Coronary artery (tissue), 2 donors: Measurements from ENCODE around the gene SFXN4.

Source experiments
- DNase-seq: peaks from one replicate; pipeline ENCODE4 v3.0.0-alpha.2; 2017; ENCODE audit warnings: low spot score
- H3K27ac ChIP-seq, 2 donors: fragments of 200-600 bp; sonication (generic); one replicate each; pipeline ENCODE4 v1.5.1; 2016 to 2019
- H3K4me3 ChIP-seq: fragments of 200-600 bp; sonication (generic); 2 replicates; pipeline ENCODE4 v1.5.1; 2016; ENCODE audit warnings: mild to moderate bottlenecking, moderate library complexity
- TF ChIP-seq, protein P1 (sequence below): fragments of 200-600 bp; sonication (generic); IDR thresholded peaks from one replicate; pipeline ENCODE4 v1.5.1; 2019; ENCODE audit warnings: antibody characterized with exemption

Gene SFXN4

DNA sequence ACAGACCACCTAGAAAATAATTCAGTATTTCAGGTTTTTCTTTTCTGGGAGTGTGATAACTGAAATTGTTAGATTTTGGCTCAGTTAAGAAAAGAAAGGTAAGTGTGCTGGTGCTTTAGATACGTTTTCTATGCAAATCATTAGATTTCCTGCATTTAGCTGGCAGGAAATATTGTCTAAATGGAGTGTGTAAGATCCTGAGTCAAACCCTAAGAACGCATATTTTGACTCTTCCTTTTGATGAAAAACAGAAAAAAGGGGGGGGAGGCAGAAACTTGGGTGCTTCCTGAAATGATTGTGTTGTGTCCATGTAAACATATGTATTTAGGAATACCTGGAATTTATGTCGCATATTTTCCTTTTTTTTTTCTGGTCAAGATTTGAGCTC is 43.0 kb upstream of the SFXN4 start:
- no peak for DNase-seq
- TF ChIP-seq, protein P1, sequence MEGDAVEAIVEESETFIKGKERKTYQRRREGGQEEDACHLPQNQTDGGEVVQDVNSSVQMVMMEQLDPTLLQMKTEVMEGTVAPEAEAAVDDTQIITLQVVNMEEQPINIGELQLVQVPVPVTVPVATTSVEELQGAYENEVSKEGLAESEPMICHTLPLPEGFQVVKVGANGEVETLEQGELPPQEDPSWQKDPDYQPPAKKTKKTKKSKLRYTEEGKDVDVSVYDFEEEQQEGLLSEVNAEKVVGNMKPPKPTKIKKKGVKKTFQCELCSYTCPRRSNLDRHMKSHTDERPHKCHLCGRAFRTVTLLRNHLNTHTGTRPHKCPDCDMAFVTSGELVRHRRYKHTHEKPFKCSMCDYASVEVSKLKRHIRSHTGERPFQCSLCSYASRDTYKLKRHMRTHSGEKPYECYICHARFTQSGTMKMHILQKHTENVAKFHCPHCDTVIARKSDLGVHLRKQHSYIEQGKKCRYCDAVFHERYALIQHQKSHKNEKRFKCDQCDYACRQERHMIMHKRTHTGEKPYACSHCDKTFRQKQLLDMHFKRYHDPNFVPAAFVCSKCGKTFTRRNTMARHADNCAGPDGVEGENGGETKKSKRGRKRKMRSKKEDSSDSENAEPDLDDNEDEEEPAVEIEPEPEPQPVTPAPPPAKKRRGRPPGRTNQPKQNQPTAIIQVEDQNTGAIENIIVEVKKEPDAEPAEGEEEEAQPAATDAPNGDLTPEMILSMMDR: no peak
- Histone ChIP-seq H3K4me3 (peak overlapping the region; percentile 94), H3K27ac (peak overlapping the region; percentile 91 to 93)

DNA sequence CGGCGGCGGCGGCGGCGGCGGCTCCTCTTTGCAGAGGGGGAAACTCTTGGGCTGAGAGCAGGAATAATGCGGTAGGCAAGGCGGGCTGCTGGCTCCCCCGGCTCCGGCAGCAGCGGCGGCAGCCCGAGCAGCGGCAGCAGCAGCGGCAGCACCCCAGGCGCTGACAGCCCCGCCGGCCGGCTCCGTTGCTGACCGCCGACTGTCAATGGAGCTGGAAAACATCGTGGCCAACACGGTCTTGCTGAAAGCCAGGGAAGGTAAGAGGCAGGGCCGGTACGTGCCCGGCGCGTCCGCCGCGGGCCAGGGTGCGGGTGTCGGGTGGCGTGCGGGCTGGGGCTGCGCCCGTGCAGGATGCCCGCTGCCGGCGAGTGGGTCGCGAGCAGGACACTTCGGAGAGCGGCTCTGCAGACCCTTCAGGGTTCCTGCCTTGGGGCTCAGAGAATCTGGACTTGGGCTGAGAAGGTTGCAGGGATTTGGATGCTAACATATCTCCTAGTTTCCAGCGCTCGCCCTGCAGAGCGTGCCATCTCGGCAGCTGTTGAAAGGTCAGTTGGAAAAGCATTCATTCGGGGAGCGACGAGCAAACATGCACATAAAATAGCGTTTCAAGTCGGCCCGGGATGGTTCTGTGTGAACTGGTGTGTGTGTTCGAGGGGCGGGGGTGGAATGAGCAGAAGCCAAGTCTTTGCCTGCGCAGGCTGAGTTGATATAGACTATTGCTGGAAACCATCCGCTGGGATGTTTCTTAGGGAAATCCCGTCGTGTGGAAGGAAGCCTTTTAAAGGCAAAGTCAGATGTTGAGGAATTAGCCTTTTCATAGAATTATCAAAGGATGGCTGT is 42.4 kb upstream of the SFXN4 start:
- TF ChIP-seq, protein P1: no peak
- Histone ChIP-seq H3K27ac (peak overlapping the region; percentile 91 to 93), H3K4me3 (peak overlapping the region; percentile 94)
- DNase-seq: peak; percentile 82

DNA sequence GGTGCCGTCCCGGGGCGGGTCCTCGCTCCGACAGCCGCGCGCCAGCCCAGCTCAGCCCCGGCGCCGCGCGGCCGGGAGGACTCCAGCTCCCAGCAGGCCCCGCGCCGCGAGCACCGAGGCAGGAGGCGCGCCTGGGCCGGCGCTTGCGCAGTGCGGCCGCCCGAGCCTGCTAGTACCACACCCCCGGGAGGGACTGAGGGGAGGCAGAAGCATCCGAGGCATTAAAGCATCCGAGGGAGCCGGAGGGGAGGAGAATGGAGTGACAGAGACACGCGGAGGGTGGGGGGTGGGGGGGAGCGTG is 41.8 kb upstream of the SFXN4 start, which contains the start of gene GRK5:
Gene GRK5, plus strand, starts transcription at position 206 of the 301 bp plus-strand sequence. CDS start 347 bp downstream, outside the sequence.
- H3K4me3 ChIP-seq: peak within 1 kb of the TSS; percentile 94
- peak within 1 kb of the TSS; percentile 93 to 95 for H3K27ac ChIP-seq
- TF ChIP-seq, protein P1: no peak
- peak; percentile 98 for DNase-seq

DNA sequence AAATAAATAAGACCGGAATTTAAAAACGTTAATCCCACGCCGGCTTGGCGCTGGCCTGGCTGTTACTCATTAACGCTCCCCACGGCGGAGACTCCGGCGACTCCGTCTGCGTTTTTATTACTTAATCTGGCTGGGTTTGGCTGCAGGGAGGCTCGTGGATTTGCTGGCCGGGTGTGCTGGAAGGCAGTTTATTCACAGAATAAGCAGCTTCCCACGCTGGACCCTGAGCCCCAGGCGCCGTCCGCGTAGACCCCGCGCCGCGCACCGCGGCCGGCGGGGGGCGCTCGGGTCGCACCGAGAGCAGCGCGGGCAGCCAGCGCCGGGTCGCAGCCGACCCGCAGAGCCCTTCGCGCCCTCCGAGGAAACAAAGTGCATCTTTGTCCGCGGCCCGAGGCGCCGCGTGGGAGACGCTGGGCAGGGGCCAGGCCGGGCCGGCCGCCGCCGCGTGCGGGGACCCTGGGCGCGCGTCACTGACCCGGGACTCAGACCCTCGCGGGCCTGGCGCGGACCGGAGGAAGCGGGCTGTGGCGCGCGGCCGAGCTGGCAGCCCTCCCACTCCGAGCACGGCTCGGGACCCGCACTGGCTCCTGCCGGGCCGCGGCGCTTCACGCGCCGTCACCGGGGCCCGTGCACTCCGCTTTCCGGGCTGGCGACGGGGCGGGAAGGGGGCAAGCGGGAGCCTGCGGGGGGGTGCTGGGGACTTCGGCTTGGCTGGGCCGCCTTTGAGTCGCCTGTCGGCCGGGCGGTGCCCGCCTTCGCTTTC is 41.3 kb upstream of the SFXN4 start:
- Histone ChIP-seq H3K4me3 (peak overlapping the region; percentile 94), H3K27ac (peak overlapping the region; percentile 93 to 95)
- TF ChIP-seq, protein P1: peak; percentile 78
- DNase-seq: peak; percentile 82

DNA sequence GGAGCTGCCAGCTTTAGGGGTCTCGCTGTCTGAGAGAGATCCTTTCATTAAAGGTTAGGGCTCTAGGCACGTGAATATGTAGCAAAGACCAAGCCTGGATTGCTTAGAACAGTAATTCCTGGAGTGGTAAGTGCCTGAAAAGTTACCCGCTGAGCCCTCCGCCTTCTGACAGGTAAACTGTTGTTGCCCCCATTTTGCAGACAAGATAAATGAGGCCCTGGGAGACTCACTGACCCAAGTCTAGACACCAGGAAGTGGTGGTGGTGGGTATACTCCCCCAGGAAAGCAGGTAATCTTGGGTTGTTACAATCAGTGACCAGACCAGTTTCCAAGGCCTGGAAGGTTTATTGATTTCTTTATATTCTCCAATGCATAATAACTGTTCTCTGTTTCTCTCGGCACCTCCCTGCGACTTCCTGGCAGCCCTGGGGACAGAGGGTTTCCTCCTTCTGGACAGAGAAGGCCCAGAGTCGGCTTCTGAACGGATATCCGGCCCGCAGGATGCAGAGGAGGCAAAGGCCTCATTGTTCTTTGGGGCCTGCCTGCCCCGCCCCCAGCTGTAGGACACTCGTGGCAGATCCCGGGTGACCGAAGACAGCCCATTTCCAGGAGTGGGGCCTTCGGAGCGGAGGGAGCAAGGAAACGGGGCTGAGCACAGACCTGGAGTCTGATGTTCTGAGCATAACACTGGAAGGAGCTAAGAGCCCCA is 40.5 kb upstream of the SFXN4 start:
- TF ChIP-seq, protein P1: no peak
- DNase-seq: no peak
- Histone ChIP-seq H3K27ac (peak overlapping the region; percentile 93 to 95), H3K4me3 (peak overlapping the region; percentile 94)

DNA sequence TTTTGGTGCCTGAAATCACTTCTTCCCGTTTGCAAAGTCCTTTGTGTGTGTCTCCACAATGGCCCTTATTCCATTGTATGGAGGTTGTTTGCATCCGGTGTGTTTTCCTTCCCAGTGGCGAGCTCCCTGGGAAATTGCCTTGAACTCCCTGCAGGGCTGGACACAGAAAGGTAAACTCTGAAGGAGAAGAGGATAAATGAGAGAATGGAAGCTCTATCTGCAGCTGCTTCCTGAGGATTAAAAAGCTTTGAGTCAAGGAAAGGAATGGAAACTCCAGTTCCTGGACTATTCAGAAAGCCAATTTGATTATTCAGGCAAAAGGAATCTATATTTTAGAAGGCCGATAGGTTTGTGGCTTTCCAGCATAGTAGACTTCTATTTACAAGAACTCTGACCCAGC is 37.5 kb upstream of the SFXN4 start:
- TF ChIP-seq, protein P1: no peak
- no peak overlapping the region for H3K4me3 ChIP-seq
- no peak for DNase-seq
- no peak overlapping the region for H3K27ac ChIP-seq
